Measurements from ENCODE around the gene FOXD4L1.
"Not testable (repeated sequence)": the region's sequence is repeated elsewhere in the genome, so short reads cannot be mapped to it uniquely, and the experiment has no call there.

Gene FOXD4L1

GRCh38 chr2:113498365-113498764, at the start of gene FOXD4L1:
Gene FOXD4L1 (plus strand): TSS chr2:113498665. CDS start chr2:113499257, 592 bp downstream.
- DNase-seq, result not testable (repeated sequence)

GRCh38 chr2:113465770-113466169, 32.7 kb upstream of the FOXD4L1 start:
- not testable (repeated sequence) for DNase-seq

GRCh38 chr2:113476688-113477368, 21.6 kb upstream of the FOXD4L1 start:
- not testable (repeated sequence) for DNase-seq

GRCh38 chr2:113496527-113496926, 1.9 kb upstream of the FOXD4L1 start:
- not testable (repeated sequence) for DNase-seq

- peak; percentile 62 for DNase-seq
These were observed 787 bp downstream of the FOXD4L1 start for GRCh38 chr2:113499019-113499885.

GRCh38 chr2:113499886-113500722, 1.6 kb downstream of the FOXD4L1 start:
- not testable (repeated sequence) for DNase-seq

- peak; percentile 68 for DNase-seq
These were observed 2.2 kb downstream of the FOXD4L1 start for GRCh38 chr2:113500723-113501038.

GRCh38 chr2:113502216-113503093, 4.0 kb downstream of the FOXD4L1 start:
- not testable (repeated sequence) for DNase-seq

GRCh38 chr2:113503094-113504042, 4.9 kb downstream of the FOXD4L1 start:
- peak; percentile 70 for DNase-seq

- not testable (repeated sequence) for DNase-seq
These were observed 5.6 kb downstream of the FOXD4L1 start for GRCh38 chr2:113504081-113504480.

GRCh38 chr2:113507394-113508140, 9.1 kb downstream of the FOXD4L1 start:
- not testable (repeated sequence) for DNase-seq

GRCh38 chr2:113508187-113508586, 9.7 kb downstream of the FOXD4L1 start:
- not testable (repeated sequence) for DNase-seq

- DNase-seq, result not testable (repeated sequence)
These were observed 12.4 kb downstream of the FOXD4L1 start for GRCh38 chr2:113510913-113511312.

GRCh38 chr2:113511859-113512258, 13.4 kb downstream of the FOXD4L1 start:
- DNase-seq, result not testable (repeated sequence)

GRCh38 chr2:113515457-113515856, 17.0 kb downstream of the FOXD4L1 start:
- not testable (repeated sequence) for DNase-seq

GRCh38 chr2:113515995-113516394, 17.5 kb downstream of the FOXD4L1 start:
- not testable (repeated sequence) for DNase-seq

- DNase-seq, result not testable (repeated sequence)
These were observed 18.6 kb downstream of the FOXD4L1 start for GRCh38 chr2:113517025-113517424.

GRCh38 chr2:113520837-113521236, 22.4 kb downstream of the FOXD4L1 start:
- DNase-seq, result not testable (repeated sequence)

GRCh38 chr2:113521492-113521891, 23.0 kb downstream of the FOXD4L1 start:
- not testable (repeated sequence) for DNase-seq

GRCh38 chr2:113524986-113525385, 26.5 kb downstream of the FOXD4L1 start:
- DNase-seq, result not testable (repeated sequence)

Measured in activated effector memory CD4-positive, alpha-beta T cell treated with anti-CD3 and anti-CD28 coated beads, Interleukin-2, amount 50 U/mL, for 16 hours (primary cell).